Frontal cortex (tissue), 4 donors: ENCODE results near the gene SFT2D3. TPM values are rescaled to one million over a fixed set of nuclear protein-coding genes. Genes with fewer than 3 reads are reported as not detected.
A peak's percentile ranks its signal among the peaks of the same experiment; 100 is the strongest.

ENCODE experiments used
- DNase-seq, 2 donors: peaks; one replicate each; pipeline ENCODE4 v3.0.0; 2012; ENCODE audit warnings: low spot score in 2 of 2
- FAIRE-seq: peaks from 2 replicates; lab custom pipeline; 2012; peaks lifted over from hg19 to GRCh38; lab: Jason Lieb, UNC
- total RNA-seq: library from RNA; depleted of rRNA; stranded (reverse); fragments of >200 nt; gene quantifications from one replicate; pipeline ENCODE4 v1.2.3, GENCODE V29; 2014
- donor health status: control.
- donor health status: control.
- donor health status: control.

Gene SFT2D3
- total RNA-seq, 1 donor from 2014 or later, result 10.2 TPM

- FAIRE-seq (no peak), DNase-seq (no peak)
These were observed 37.0 kb upstream of the SFT2D3 start for GRCh38 chr2:127664065-127664894.

GRCh38 chr2:127664895-127665225, 36.4 kb upstream of the SFT2D3 start:
- no peak for FAIRE-seq

GRCh38 chr2:127665267-127665893, 35.9 kb upstream of the SFT2D3 start:
- DNase-seq, result no peak

More at GRCh38 chr2:127664895-127665225, 36.4 kb upstream of the SFT2D3 start:
- DNase-seq, result no peak

GRCh38 chr2:127669056-127669455, 32.2 kb upstream of the SFT2D3 start:
- DNase-seq, result no peak
- no peak for FAIRE-seq

More at GRCh38 chr2:127665267-127665893, 35.9 kb upstream of the SFT2D3 start:
- no peak for FAIRE-seq

GRCh38 chr2:127670055-127670956, 31.0 kb upstream of the SFT2D3 start:
- FAIRE-seq (no peak), DNase-seq (no peak)

GRCh38 chr2:127670957-127671290, 30.4 kb upstream of the SFT2D3 start:
- FAIRE-seq (no peak), DNase-seq (no peak)

GRCh38 chr2:127671557-127672302, 29.6 kb upstream of the SFT2D3 start:
- FAIRE-seq, result no peak
- DNase-seq, result no peak

- DNase-seq, result no peak
- no peak for FAIRE-seq
These were observed 28.7 kb upstream of the SFT2D3 start for GRCh38 chr2:127672341-127673224.

- FAIRE-seq (no peak), DNase-seq (no peak)
These were observed 27.8 kb upstream of the SFT2D3 start for GRCh38 chr2:127673291-127674069.

GRCh38 chr2:127674241-127675209, 26.8 kb upstream of the SFT2D3 start:
- DNase-seq (peak in 1 of 2 donors; percentile 66), FAIRE-seq (no peak)

GRCh38 chr2:127675331-127676261, 25.7 kb upstream of the SFT2D3 start, which contains the start of gene LIMS2:
TSS of gene LIMS2 (minus strand) at chr2:127675530. CDS start at chr2:127675024, 506 bp downstream.
- DNase-seq, result peak; percentile 68 to 73

GRCh38 chr2:127676906-127677305, 24.4 kb upstream of the SFT2D3 start:
- FAIRE-seq (no peak), DNase-seq (no peak)

More at GRCh38 chr2:127675331-127676261, 25.7 kb upstream of the SFT2D3 start, which contains the start of gene LIMS2:
- FAIRE-seq, result no peak

- no peak for FAIRE-seq
- DNase-seq, result no peak
These were observed 22.8 kb upstream of the SFT2D3 start for GRCh38 chr2:127678531-127678930.

- FAIRE-seq (no peak), DNase-seq (no peak)
These were observed 22.3 kb upstream of the SFT2D3 start for GRCh38 chr2:127678991-127679390.

- FAIRE-seq, result no peak
These were observed 21.5 kb upstream of the SFT2D3 start for GRCh38 chr2:127679680-127680361.

More at GRCh38 chr2:127679680-127680361, 21.5 kb upstream of the SFT2D3 start:
- DNase-seq, result no peak
